ENCODE results near the gene CORO2B.

The CORO2B gene

GRCh38 chr15:68696414-68697363, 117.9 kb downstream of the CORO2B start:
- no peak for DNase-seq

GRCh38 chr15:68697711-68698690, 119.2 kb downstream of the CORO2B start:
- no peak for DNase-seq

GRCh38 chr15:68698708-68699107, 119.9 kb downstream of the CORO2B start:
- DNase-seq, result no peak

GRCh38 chr15:68699124-68699880, 120.5 kb downstream of the CORO2B start:
- peak in 2 of 56 donors; percentile 33 to 48 for DNase-seq

- peak in 38 of 56 donors; percentile 15 to 82 (median 58) for DNase-seq
Measured at GRCh38 chr15:68699881-68700454, 121.2 kb downstream of the CORO2B start.

- peak in 53 of 56 donors; percentile 37 to 87 (median 67) for DNase-seq
Measured at GRCh38 chr15:68700455-68701123, 121.8 kb downstream of the CORO2B start.

GRCh38 chr15:68701886-68702285, 123.1 kb downstream of the CORO2B start:
- no peak for DNase-seq

- DNase-seq, result no peak
Measured at GRCh38 chr15:68704496-68705021, 125.8 kb downstream of the CORO2B start.

- no peak for DNase-seq
Measured at GRCh38 chr15:68706256-68706655, 127.5 kb downstream of the CORO2B start.

GRCh38 chr15:68706931-68707330, 128.1 kb downstream of the CORO2B start:
- no peak for DNase-seq

- no peak for DNase-seq
Measured at GRCh38 chr15:68707386-68707785, 128.6 kb downstream of the CORO2B start.

GRCh38 chr15:68709876-68710275, 131.1 kb downstream of the CORO2B start:
- DNase-seq, result peak in 6 of 56 donors; percentile 4 to 34 (median 27)

GRCh38 chr15:68710536-68710935, 131.7 kb downstream of the CORO2B start:
- DNase-seq, result no peak

- no peak for DNase-seq
Measured at GRCh38 chr15:68711406-68711805, 132.6 kb downstream of the CORO2B start.

GRCh38 chr15:68712886-68713285, 134.1 kb downstream of the CORO2B start:
- DNase-seq, result no peak

- DNase-seq, result no peak
Measured at GRCh38 chr15:68713874-68714273, 135.1 kb downstream of the CORO2B start.

GRCh38 chr15:68715111-68715510, 136.3 kb downstream of the CORO2B start:
- DNase-seq, result no peak

GRCh38 chr15:68717951-68718350, 139.2 kb downstream of the CORO2B start:
- no peak for DNase-seq

GRCh38 chr15:68718468-68718867, 139.7 kb downstream of the CORO2B start:
- DNase-seq, result no peak

GRCh38 chr15:68719051-68719450, 140.3 kb downstream of the CORO2B start:
- DNase-seq, result no peak
